ENCODE measurements around the gene CCN6.

GRCh38 chr6:112017169-112017568 lies 36.7 kb upstream of the CCN6 start:
- no peak for TF ChIP-seq POLR2A (IDR thresholded peaks at IDR 0.05; ENCODE audit: low read length)
- TF ChIP-seq GATA1 (IDR thresholded peaks at IDR 0.05; ENCODE audit: low read depth, low read length): no peak
